GM12872 (cell line): Measurements from ENCODE around the gene CR1L.

ENCODE experiments used
- TF ChIP-seq, protein P1 (sequence below): IDR thresholded peaks from 3 replicates; pipeline ENCODE4 v1.5.1; 2011; ENCODE audit warnings: low read depth, mild to moderate bottlenecking, low read length, moderate library complexity; ENCODE audit not compliant: insufficient read depth

Gene CR1L

DNA sequence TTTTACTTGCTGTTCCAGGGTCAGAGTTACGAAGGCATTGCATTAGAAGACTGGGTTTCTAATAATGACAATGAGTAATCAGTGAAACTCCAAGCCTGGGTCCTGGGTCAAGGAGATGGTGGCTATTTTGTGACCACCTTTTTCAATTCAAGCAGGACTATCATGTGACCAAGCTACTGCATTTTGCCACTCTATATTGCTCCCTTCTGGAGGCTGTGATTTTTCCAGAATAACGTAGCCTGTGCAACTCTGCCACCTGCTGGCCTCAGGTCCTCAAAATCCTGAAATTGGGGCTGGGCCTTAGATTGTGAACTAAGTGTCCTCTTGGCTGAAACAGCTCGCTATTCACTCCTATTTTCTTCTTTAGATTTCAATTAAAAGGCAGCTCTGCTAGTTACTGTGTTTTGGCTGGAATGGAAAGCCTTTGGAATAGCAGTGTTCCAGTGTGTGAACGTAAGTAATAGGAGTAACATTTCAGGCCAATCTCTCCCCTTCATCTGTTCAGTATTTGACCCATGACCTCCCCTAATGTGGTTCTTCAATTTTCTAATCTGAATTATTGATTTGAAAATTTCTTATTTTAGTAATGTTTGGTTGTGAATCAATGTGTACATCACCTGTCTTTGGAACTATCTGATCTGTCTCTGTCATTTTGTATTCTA, 54.0 kb downstream of the CR1L start:
- TF ChIP-seq, protein P1, sequence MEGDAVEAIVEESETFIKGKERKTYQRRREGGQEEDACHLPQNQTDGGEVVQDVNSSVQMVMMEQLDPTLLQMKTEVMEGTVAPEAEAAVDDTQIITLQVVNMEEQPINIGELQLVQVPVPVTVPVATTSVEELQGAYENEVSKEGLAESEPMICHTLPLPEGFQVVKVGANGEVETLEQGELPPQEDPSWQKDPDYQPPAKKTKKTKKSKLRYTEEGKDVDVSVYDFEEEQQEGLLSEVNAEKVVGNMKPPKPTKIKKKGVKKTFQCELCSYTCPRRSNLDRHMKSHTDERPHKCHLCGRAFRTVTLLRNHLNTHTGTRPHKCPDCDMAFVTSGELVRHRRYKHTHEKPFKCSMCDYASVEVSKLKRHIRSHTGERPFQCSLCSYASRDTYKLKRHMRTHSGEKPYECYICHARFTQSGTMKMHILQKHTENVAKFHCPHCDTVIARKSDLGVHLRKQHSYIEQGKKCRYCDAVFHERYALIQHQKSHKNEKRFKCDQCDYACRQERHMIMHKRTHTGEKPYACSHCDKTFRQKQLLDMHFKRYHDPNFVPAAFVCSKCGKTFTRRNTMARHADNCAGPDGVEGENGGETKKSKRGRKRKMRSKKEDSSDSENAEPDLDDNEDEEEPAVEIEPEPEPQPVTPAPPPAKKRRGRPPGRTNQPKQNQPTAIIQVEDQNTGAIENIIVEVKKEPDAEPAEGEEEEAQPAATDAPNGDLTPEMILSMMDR, result peak; percentile 67

DNA sequence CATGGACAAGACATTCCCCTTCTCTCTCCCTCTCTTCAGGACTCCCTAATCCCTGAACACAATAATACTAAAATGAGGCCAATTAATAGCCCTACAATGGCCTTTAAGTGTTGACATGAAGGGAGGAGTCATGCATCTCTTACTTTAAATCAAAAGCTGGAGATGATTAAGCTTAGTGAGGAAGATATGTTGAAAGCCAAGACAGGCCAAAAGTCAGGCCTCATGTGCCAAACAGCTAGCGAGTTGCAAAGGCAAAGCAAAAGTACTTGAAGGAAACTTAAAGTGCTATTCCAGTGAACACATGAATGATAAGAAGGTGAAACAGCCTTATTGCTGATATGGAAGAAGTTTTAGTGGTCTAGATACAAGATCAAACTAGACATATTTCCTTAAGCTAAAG, 57.4 kb downstream of the CR1L start:
- TF ChIP-seq, protein P1, result no peak

GRCh38 chr1:207703712-207704111, 58.8 kb downstream of the CR1L start:
- TF ChIP-seq, protein P1, result no peak

DNA sequence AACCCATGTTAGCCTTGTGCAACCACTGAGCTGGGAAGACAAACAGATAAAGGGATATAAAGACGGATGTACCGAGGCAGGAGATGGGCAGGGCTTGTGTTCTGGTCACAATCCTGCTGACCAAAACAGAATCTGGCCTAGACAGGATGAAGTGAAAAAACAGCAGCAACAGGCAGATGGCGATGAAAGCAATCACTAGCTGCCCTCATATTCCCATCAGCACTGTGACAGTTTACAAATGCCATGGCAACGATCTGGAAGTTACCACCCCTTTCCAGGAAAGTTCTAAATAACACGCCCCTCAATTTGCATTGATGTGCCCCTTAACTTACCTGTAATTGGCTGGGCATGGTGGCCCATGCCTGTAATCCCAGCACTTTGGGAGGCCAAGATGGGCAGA, 66.4 kb downstream of the CR1L start:
- TF ChIP-seq, protein P1, result no peak

DNA sequence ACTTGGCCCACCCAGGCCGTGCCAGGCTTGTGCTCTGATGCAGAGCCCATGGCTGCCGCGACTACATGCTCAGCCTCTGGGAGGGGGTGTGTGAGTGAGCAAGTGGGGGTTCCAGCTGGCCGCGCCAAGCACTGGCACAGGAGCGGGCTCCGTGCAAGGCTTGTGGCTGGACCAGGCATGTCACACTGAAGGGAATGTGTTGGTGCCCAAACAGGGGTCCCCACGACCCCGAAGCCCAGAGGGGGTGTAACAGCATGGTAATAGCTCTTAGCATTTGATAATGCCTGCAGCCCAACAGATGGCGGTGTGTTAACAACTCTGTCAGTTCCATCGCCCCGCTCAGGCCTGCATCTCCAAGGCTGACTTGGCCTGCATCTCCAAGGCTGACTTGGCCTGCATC, 68.6 kb downstream of the CR1L start:
- TF ChIP-seq, protein P1, result no peak

- TF ChIP-seq, protein P1, result no peak
Observed at GRCh38 chr1:207719234-207719633, 74.3 kb downstream of the CR1L start.

GRCh38 chr1:207740207-207740606, 95.3 kb downstream of the CR1L start:
- TF ChIP-seq, protein P1, result no peak
